IPS-18c (cell line): ENCODE data around the gene CDC34.

Experiments used
- H3K4me3 ChIP-seq: 2 replicates; pipeline ENCODE4 v1.7.0; 2013; ENCODE audit warnings: low read depth, mild to moderate bottlenecking, low read length, moderate library complexity; ENCODE audit not compliant: insufficient read depth
- H3K9me3 ChIP-seq: one replicate; pipeline ENCODE4 v1.6.1; 2013; ENCODE audit warnings: mild to moderate bottlenecking, low read length, moderate library complexity; ENCODE audit not compliant: control insufficient read depth, insufficient read depth

The CDC34 gene

DNA sequence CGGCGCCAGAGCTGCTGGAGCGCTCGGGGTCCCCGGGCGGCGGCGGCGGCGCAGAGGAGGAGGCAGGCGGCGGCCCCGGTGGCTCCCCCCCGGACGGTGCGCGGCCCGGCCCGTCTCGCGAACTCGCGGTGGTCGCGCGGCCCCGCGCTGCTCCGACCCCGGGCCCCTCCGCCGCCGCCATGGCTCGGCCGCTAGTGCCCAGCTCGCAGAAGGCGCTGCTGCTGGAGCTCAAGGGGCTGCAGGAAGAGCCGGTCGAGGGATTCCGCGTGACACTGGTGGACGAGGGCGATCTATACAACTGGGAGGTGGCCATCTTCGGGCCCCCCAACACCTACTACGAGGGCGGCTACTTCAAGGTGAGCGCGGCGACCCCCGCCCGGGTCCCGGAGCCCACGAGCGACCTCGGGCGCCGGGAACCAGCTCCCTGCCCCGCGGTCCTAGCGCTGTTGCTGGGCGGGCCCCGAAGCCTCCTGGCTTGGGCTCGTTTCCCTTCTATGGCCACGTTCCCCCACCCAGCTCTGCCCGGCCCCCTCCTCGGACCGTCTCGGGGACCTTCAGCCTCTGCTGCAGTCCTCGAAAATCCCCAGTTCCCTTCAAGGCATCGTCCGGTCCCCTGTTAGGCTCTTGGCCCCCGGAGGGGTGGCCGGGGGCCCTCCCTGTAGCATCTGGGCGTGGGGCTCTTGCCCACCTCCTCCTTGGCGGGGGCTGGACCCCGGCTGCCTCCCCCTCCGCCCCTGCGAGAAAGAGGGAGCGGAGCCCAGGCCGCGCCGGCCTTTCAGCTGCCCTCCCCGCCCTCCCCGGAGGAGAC, at the start of gene CDC34:
TSS of gene CDC34 (plus strand) at position 8 of the 808 bp plus-strand sequence. CDS start at position 180, 172 bp downstream.
- Histone ChIP-seq H3K9me3 (no peaks in the 10 kb centered on the region), H3K4me3 (peak within 1 kb of the TSS; percentile 92)

GRCh38 chr19:482186-483041, 49.1 kb upstream of the CDC34 start:
- H3K9me3 ChIP-seq: peaks cover 7% of the 10 kb centered on the region
- no peak overlapping the region for H3K4me3 ChIP-seq

DNA sequence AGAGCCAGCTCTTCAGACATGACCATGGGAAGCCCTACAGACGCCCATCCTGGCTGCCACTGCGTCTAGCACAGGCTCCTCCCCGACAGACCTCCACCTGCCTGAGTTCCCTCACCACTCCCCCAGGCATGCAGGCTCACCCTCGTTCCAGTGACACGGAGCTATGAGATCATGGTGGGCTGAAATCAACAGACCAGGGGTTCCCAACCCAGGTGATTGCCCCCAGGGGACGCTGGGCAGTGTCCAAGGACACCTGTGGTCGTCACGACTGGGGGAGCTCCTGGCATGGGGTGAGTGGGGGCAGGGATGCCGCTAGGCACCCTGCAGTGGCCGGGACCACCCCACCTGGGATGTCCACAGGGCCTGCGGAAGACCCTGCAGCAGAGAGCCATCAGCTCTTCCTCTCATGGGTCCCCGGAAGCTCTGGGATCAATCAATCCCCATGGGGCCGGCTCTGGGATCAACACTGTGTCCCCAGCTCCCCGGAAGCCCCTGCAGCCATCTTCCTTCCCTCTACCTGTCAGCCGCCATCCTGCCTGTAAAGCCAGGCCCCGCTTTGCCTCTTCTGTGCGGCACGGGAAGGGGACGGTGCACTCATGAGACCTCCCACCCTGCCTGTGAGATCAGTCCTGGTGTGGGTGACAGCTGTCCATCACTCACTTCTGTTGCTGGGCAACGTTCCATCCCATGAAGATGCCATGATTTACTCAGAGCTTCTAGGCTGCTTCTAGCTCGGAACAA, 48.1 kb upstream of the CDC34 start:
- peaks cover 7% of the 10 kb centered on the region for H3K9me3 ChIP-seq
- no peak overlapping the region for H3K4me3 ChIP-seq

- H3K4me3 ChIP-seq: no peak overlapping the region
- peaks cover 7% of the 10 kb centered on the region for H3K9me3 ChIP-seq
Observed at GRCh38 chr19:484494-484893, 47.1 kb upstream of the CDC34 start.

GRCh38 chr19:485077-485476, 46.5 kb upstream of the CDC34 start:
- peaks cover 7% of the 10 kb centered on the region for H3K9me3 ChIP-seq
- no peak overlapping the region for H3K4me3 ChIP-seq

GRCh38 chr19:485583-486236, 45.9 kb upstream of the CDC34 start:
- Histone ChIP-seq H3K4me3 (0 out of 2 replicates have a peak overlapping the region, but pooled peaks have one; percentile 20), H3K9me3 (peaks cover 4% of the 10 kb centered on the region)

GRCh38 chr19:488505-489417, 42.8 kb upstream of the CDC34 start:
- Histone ChIP-seq H3K9me3 (no peaks in the 10 kb centered on the region), H3K4me3 (peak overlapping the region; percentile 92)

GRCh38 chr19:489418-490196, 42.0 kb upstream of the CDC34 start:
- Histone ChIP-seq H3K4me3 (peak overlapping the region; percentile 92), H3K9me3 (no peaks in the 10 kb centered on the region)

GRCh38 chr19:491146-491741, 40.3 kb upstream of the CDC34 start:
- Histone ChIP-seq H3K9me3 (no peaks in the 10 kb centered on the region), H3K4me3 (no peak overlapping the region)

DNA sequence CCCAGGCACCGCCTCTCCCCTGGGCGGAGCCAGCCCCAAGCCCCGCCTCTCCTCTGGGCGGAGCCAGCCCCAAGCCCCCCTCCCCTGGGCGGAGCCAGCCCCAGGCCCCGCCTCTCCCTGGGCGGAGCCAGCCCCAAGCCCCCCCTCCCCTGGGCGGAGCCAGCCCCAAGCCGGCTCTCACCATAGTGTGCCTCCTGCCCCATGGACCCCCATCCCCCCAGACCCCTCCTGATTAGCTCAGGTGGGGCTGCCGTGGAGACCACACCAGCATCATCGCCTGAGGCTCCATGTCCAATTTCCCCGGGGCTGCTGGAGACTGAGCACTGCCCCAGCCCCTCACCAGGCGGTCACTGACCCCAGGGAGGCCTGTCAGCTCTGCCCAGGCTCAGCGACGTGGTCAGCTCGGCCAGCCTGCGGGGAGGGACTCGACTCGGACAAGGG, 39.4 kb upstream of the CDC34 start:
- Histone ChIP-seq H3K4me3 (no peak overlapping the region), H3K9me3 (no peaks in the 10 kb centered on the region)

DNA sequence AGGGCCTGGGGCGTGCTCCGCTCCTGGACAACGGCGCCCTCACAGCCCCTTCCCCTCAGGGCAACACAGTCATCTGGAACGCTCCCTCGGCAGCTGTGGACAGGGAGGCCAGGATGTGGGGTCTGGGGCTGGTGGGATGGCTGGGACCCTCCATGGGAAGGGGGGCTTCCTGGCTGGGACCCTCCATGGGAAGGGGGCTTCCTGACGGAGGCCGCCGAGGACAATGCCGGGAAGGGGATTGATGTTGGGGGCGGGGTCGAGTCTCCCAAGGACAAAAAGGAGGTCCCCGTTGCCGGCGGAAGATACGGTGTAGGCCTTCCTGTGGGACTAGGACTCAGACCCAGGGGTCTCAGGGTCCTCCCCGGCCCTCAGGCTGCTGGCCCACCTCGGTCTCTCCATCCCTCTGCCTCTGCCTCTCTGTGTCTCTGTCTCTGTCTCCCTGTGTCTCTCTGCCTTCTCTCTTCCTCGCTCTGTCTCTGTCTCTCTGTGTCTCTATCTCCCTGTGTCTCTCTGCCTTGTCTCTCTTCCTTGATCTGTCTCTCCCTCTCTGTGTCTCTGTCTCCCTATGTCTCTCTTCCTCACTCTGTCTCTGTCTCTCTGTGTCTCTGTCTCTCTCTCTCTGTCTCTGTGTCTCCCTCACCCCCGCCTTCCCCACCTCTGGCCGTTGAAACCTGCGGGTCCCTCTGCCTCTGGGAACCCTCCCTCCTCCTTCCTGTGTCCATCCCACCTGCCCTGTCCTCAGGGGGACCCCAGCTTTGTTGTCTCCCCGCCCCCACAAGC, 38.0 kb upstream of the CDC34 start:
- no peaks in the 10 kb centered on the region for H3K9me3 ChIP-seq
- no peak overlapping the region for H3K4me3 ChIP-seq

- Histone ChIP-seq H3K9me3 (no peaks in the 10 kb centered on the region), H3K4me3 (no peak overlapping the region)
Observed at GRCh38 chr19:494171-495080, 37.1 kb upstream of the CDC34 start.

GRCh38 chr19:495081-495401, 36.5 kb upstream of the CDC34 start:
- Histone ChIP-seq H3K9me3 (no peaks in the 10 kb centered on the region), H3K4me3 (no peak overlapping the region)
